ENCODE measurements around the gene MRGPRX2.

- TF ChIP-seq CTCF (IDR thresholded peaks at IDR 0.05; ENCODE audit: low read length) (no peak), EZH2phosphoT487 (IDR thresholded peaks at IDR 0.05; ENCODE audit: low read length) (no peak)
Measured at GRCh38 chr11:19032990-19033389, 27.5 kb downstream of the MRGPRX2 start.
